CD4-positive, alpha-beta T cell treated with Interleukin-2 at 100 ng/mL for 4 hours (primary cell): Measurements from ENCODE around the gene B4GALT3.

Experiments used
- DNase-seq: peaks from one replicate; pipeline ENCODE4 v3.0.0-alpha.2; 2020; ENCODE audit warnings: low spot score

B4GALT3 gene

DNA sequence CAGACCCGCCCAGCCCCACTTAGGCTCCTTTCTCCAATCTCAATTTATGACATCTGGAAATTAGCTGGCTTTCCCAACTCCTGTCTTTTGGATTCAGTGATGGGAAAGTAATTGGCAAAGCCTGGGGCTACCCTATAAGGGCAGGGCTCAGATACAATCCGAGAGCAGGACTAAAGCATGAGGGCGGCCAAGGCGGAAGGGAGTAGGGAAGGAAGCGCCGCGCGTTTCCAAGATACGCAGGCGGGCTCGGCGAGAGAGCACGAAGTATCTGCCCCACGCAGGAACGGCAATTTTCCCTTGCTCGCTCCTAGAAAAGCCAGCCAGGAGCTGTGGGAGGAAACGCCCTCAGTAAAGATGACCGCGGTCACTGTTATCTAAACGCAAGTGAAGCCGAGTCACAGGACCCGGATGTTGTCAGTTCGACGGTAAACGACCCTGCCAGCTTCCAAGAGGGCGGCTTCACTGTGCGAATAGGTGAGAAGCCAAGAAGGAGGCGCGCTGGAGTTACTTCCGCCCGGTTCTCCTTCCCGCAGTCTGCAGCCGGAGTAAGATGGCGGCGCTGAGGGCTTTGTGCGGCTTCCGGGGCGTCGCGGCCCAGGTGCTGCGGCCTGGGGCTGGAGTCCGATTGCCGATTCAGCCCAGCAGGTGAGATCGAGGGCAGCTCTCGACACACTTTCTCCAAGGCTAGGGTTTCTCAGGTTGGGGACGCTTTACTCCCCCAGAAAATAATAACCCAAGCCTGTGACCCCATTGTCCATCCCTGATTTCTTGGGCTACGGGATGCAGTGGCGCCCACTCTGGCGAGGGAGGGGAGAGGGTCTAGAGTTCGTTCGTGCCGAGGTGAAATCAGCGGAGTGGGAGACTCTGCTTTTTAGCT lies 24.8 kb upstream of the B4GALT3 start, which contains the start of gene NDUFS2:
Gene NDUFS2, plus strand, starts transcription at position 532 of the 877 bp plus-strand sequence. Its CDS starts 19 bp downstream, at position 551.
- peak; percentile 98 for DNase-seq

GRCh38 chr1:161200992-161201835 lies 23.9 kb upstream of the B4GALT3 start:
- DNase-seq, result no peak

DNA sequence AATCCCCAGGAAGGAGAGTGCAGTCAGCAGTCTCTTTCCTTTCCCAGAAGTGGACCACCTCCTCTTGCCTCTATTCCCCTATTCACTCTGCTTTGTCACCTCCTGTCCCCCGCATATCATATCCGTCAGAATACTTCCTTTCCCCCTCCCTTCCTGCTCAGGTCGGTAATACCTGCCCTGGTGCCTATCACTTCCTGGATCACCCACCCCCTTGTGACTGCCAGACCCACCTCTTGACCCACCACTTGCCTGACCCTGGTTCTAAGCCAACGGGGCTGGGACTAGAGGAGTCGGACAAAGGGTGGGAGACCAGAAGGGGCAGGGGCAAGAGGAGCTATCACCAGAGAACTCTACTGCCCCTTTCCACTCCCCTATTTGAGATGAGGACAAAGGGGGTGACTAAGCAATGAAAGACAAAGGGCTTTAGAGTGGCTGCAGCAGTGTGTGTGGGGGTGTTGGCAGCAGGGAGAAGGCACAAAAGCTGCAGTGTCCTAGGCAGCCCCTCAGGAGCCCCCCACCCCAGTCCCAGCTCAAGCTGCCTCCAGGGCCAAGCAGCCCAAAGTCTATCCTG lies 23.2 kb upstream of the B4GALT3 start:
- peak; percentile 29 for DNase-seq

- DNase-seq, result no peak
Observed at GRCh38 chr1:161199506-161200139, 22.3 kb upstream of the B4GALT3 start.

- DNase-seq, result no peak
Observed at GRCh38 chr1:161198897-161199431, 21.7 kb upstream of the B4GALT3 start, which contains the start of gene ADAMTS4. TSS of gene ADAMTS4 (minus strand) at chr1:161199054. CDS start at chr1:161198627, 427 bp downstream.

DNA sequence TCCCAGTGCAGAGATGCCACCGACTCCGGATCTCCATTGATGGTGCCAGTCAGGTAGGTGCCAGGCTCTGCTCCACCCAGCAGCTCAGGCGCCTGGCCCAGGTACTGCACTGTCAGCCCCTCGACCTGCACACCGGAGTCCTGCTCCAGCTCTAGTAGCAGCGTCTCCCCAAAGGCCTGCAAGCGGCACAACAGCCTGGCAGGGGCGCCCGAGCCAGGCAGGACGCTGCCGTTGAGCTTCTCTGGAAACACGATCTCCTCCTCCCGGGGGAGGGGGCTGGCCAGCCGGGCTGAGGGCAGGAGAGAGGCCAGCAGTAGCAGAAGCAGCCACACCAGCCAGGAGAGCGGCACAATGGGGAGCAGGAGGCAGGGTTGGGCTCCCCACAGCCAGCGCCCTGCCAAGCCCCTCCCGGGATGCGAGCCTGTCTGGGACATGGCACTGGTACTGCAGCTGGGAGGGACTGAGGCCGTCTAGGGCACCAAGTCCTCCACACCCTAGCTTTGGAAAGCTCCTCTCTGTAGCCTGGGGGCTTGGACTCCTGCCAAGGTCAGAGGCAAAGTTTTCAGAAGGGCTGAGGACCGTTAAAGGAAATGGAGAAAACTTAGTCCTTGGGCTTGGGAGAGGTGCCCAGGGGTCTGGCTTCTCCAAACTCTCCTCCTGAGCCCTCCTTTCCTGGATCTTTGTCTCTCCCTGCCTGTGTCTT lies 21.0 kb upstream of the B4GALT3 start:
- no peak for DNase-seq

GRCh38 chr1:161197560-161198193 lies 20.4 kb upstream of the B4GALT3 start:
- no peak for DNase-seq

DNA sequence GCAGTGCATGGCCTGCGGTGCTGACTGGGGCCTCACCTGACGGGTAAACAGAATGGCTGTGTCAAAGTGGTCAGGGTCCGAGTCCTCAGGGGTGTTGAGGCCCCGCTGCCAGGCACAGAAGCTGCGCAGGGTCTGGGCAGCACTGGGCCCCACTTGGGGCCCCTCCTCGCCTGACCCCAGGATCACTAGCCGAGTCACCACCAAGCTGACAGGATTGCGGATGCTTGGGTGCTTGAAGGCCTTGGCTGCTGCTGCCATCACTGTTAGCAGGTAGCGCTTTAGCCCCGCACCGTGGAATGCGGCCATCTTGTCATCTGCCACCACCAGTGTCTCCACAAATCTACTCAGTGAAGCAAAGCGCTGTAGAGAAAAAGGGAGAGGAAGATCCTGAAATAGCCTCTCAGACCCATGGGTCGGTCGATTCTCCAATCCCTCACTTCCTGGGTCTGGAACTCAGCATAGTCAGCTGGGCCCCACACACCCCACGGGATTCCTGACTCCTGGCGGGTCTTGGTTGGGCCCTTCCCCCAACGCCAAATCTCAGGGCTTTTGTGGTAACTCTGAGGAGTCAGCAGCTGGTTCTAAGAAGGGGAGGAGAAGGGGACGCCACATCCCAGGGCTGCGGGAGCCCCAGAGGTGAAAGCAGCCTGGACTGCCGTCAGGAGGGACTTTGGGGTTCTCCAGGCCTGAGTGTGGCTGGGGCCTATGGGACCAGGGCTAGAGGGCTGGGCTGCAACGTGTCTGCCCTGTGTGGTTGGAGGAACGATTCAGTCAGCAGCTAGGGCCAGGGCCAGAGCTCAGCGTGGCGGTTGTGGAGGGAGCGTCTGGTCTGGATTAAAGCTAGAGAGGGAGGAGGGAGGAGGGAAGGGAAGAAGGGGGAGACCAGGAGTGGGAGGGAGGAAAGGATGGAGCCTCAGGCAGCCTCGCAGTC lies 19.5 kb upstream of the B4GALT3 start:
- no peak for DNase-seq

DNA sequence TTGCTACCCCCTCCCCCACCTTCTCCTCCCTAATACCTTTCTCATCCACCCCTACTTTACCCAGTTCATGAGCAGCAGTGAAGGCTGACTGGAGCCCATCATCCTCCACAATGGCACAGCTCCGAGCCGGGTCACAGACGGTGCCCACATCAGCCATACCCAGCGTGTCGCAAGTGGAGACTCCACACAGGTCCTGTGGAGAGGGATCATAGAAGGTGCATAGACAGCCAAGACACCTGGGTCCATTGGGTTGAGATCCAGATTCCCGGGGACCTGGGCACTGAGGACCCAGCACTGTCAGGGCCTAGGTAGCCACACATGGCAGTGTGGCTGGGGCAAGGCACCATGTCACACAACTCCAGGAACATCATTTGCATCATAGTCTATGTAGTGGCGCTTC lies 18.8 kb upstream of the B4GALT3 start:
- DNase-seq, result no peak

GRCh38 chr1:161195171-161195570 lies 17.9 kb upstream of the B4GALT3 start:
- DNase-seq, result no peak

DNA sequence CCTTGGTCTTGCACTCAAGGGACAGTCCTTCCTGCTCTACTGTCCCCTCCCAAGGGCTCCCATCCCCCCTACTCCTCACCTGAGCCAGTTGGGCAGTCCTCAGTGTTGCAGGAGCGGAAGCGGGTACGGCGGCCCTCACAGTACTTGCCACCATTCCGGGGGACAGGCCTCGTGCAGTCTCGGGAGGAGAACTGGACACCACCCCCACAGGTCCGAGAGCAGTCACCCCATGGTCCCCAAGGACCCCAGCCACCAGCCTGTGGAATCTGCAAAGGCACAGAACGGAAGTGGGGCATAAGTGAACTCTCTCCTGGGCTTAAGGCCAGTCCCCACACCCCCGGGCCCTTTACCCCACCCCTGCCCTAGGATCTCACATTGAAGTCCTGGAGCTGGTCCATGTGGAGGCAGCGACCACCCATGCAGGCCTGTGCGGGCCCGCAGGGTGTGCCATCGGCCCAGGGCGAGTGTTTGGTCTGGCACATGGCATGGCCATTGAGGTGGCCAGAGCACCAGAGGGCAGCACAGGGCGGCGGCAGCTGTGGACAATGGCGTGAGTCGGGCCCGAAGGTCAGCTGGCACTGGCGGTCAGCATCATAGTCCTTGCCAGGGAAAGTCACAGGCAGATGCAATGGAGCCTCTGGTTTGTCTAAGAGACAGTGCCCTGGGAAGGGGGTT lies 16.4 kb upstream of the B4GALT3 start:
- DNase-seq, result no peak

GRCh38 chr1:161192476-161193465 lies 15.5 kb upstream of the B4GALT3 start:
- peak; percentile 87 for DNase-seq

- DNase-seq, result no peak
Observed at GRCh38 chr1:161191971-161192370, 14.7 kb upstream of the B4GALT3 start.

GRCh38 chr1:161190962-161191521 lies 13.7 kb upstream of the B4GALT3 start:
- no peak for DNase-seq

GRCh38 chr1:161189036-161189435 lies 11.7 kb upstream of the B4GALT3 start:
- DNase-seq, result no peak

- no peak for DNase-seq
Observed at GRCh38 chr1:161188381-161188780, 11.1 kb upstream of the B4GALT3 start.

GRCh38 chr1:161187311-161187710 lies 10.0 kb upstream of the B4GALT3 start:
- no peak for DNase-seq
